Testis (tissue), 3 donors: ENCODE measurements around the gene ATP5F1C. TPM values are rescaled to one million over a fixed set of nuclear protein-coding genes. Genes with fewer than 3 reads are reported as not detected.
A peak's percentile ranks its signal among the peaks of the same experiment; 100 is the strongest.
"Not testable (repeated sequence)": the region's sequence is repeated elsewhere in the genome, so short reads cannot be mapped to it uniquely, and the experiment has no call there.

ENCODE experiments used
- DNase-seq: peaks from one replicate; pipeline ENCODE4 v3.0.0-alpha.2; 2019
- H3K27ac ChIP-seq, 2 donors: fragments of 200-600 bp; sonication (generic); one replicate each; pipeline ENCODE4 v1.5.1; 2019
- H3K27me3 ChIP-seq: fragments of 200-600 bp; sonication (generic); one replicate; pipeline ENCODE4 v1.5.1; 2019
- H3K36me3 ChIP-seq: fragments of 200-600 bp; sonication (generic); one replicate; pipeline ENCODE4 v1.5.1; 2017; ENCODE audit warnings: low read depth; ENCODE audit errors: missing control alignments
- H3K4me1 ChIP-seq: fragments of 200-600 bp; sonication (generic); one replicate; pipeline ENCODE4 v1.5.1; 2019
- H3K4me3 ChIP-seq, 2 donors: fragments of 200-600 bp; sonication (generic); one replicate each; pipeline ENCODE4 v1.5.1; 2017 to 2019
- H3K9me3 ChIP-seq: fragments of 200-600 bp; sonication (generic); one replicate; pipeline ENCODE4 v1.5.1; 2017
- CTCF ChIP-seq, 3 experiments: fragments of 450-650 bp in 2 of 3; fragments of 200-600 bp in 1 of 3; sonication (generic) in 1 of 3; IDR thresholded peaks; one replicate each; pipeline ENCODE4 v1.5.1; 2016 to 2019; ENCODE audit warnings: antibody characterized with exemption in 3 of 3, mild to moderate bottlenecking in 2 of 3, moderate library complexity in 1 of 3
- POLR2A ChIP-seq: fragments of 450-650 bp; IDR thresholded peaks from one replicate; pipeline ENCODE4 v1.6.1; 2017; ENCODE audit warnings: antibody characterized with exemption, mild to moderate bottlenecking, moderate library complexity
- WGBS, 2 donors: methylation state at CpG; one replicate each; pipeline ENCODE4 v1.1.5; 2018; 5-methylcytosine and 5-hydroxymethylcytosine counted together
- intact Hi-C: fragments of 100-400 bp; cut with DNase I; formaldehyde crosslinking; loops from one replicate; pipeline ENCODE4 v1.15.1; 2023; ENCODE audit warnings: low total_unique reads
- polyA plus RNA-seq: library from polyadenylated mRNA; stranded (reverse); fragments of 350-450 nt; fragmentation: Illumina TruSeq; extraction: RNeasy Lipid Tissue Mini Kit (QIAGEN cat#74804); gene quantifications from one replicate; pipeline ENCODE4 v1.2.3, GENCODE V29; 2014; ENCODE audit warnings: low read depth, low replicate concordance; ENCODE audit not compliant: insufficient read depth
- total RNA-seq, 2 donors: library from RNA; depleted of rRNA; stranded (reverse); fragments of >200 nt; gene quantifications; one replicate each; pipeline ENCODE4 v1.2.3, GENCODE V29; 2016

Gene ATP5F1C
- total and polyA plus RNA-seq, 3 donors from 2014 or later, result 186 to 272 (median 246) TPM

GRCh38 chr10:7811000-7811399, 23.0 kb downstream of the ATP5F1C start:
- Histone ChIP-seq H3K27me3 (no peaks in the 10 kb centered on the region), H3K27ac (no peak overlapping the region), H3K9me3 (no peaks in the 10 kb centered on the region), H3K4me1 (peaks cover 4% of the 10 kb centered on the region), H3K4me3 (no peak overlapping the region), H3K36me3 (no peaks in the 10 kb centered on the region)
- no peak for DNase-seq
- WGBS, 2 donors, result 81 to 87% methylated on average over 5 of the region's 5 CpGs
- intact Hi-C loops, result no loop called here
- TF ChIP-seq POLR2A, result no peak
- no peak for TF ChIP-seq CTCF (IDR thresholded peaks at IDR 0.05)

GRCh38 chr10:7811743-7812142, 23.8 kb downstream of the ATP5F1C start:
- H3K4me1 ChIP-seq, H3K27me3 ChIP-seq, H3K27ac ChIP-seq, H3K9me3 ChIP-seq, intact Hi-C loops, H3K4me3 ChIP-seq, DNase-seq, H3K36me3 ChIP-seq: not testable (repeated sequence)
- WGBS, 2 donors, result 72 to 86% methylated on average over 7 of the region's 7 CpGs

GRCh38 chr10:7813481-7813880, 25.5 kb downstream of the ATP5F1C start:
- Histone ChIP-seq H3K4me3 (no peak overlapping the region), H3K27ac (no peak overlapping the region), H3K36me3 (no peaks in the 10 kb centered on the region), H3K27me3 (no peaks in the 10 kb centered on the region), H3K9me3 (no peaks in the 10 kb centered on the region), H3K4me1 (peaks cover 8% of the 10 kb centered on the region)
- intact Hi-C loops, result no loop called here
- no peak for TF ChIP-seq CTCF (IDR thresholded peaks at IDR 0.05)
- no peak for TF ChIP-seq POLR2A
- 77 to 79% methylated on average over 3 of the region's 3 CpGs for WGBS, 2 donors
- no peak for DNase-seq

- H3K4me1 ChIP-seq, result peaks cover 22% of the 10 kb centered on the region
- peak overlapping the region; percentile 92 to 96 for H3K4me3 ChIP-seq
- no peaks in the 10 kb centered on the region for H3K9me3 ChIP-seq
- no peak for TF ChIP-seq CTCF (IDR thresholded peaks at IDR 0.05)
- DNase-seq, result no peak
- no peaks in the 10 kb centered on the region for H3K36me3 ChIP-seq
- H3K27me3 ChIP-seq, result no peaks in the 10 kb centered on the region
- 7 to 17% methylated on average over 12 of the region's 12 CpGs for WGBS, 2 donors
- intact Hi-C loops, result no loop called here
- H3K27ac ChIP-seq, result peak overlapping the region; percentile 80 to 81
Measured at GRCh38 chr10:7817576-7817975, 29.6 kb downstream of the ATP5F1C start.

- no peaks in the 10 kb centered on the region for H3K9me3 ChIP-seq
- 1% methylated on average over 10 of the region's 10 CpGs for WGBS, 2 donors
- intact Hi-C loops, result no loop called here
Measured at GRCh38 chr10:7817984-7818294, 30.0 kb downstream of the ATP5F1C start.

More at GRCh38 chr10:7817984-7818294, 30.0 kb downstream of the ATP5F1C start:
- H3K27ac ChIP-seq, result peak overlapping the region; percentile 80 to 81
- no peaks in the 10 kb centered on the region for H3K36me3 ChIP-seq
- TF ChIP-seq POLR2A, result no peak
- TF ChIP-seq CTCF (IDR thresholded peaks at IDR 0.05), result no peak
- peaks cover 22% of the 10 kb centered on the region for H3K4me1 ChIP-seq
- no peak for DNase-seq
- peak overlapping the region; percentile 92 to 96 for H3K4me3 ChIP-seq
- H3K27me3 ChIP-seq, result no peaks in the 10 kb centered on the region
